ENCODE data around the gene MTM1.

GRCh38 chrX:150529587-150529986, 38.8 kb upstream of the MTM1 start:
- TF ChIP-seq CTCF (IDR thresholded peaks at IDR 0.05) (no peak), POLR2A (IDR thresholded peaks at IDR 0.05) (no peak)
